Panc1 (cell line): ENCODE measurements around the gene GSX2. TPM values are rescaled to one million over a fixed set of nuclear protein-coding genes. Genes with fewer than 3 reads are reported as not detected.

Source experiments
- ATAC-seq: fragments of 200-7000 bp; cut with Tn5 transposase; 2 replicates; pipeline ENCODE4 v1.9.1; 2020; ENCODE audit warnings: mild to moderate bottlenecking, moderate library complexity
- BruUV-seq: library from RNA; stranded (reverse); fragments of 400-500 nt; replicated peaks from 2 replicates; lab custom pipeline; 2021; lab: Mats Ljungman, UMichigan
- CTCF ChIA-PET: fragments of 300-600 bp; sonication (Branson Sonifier 250); formaldehyde crosslinking; loops from one replicate; lab custom pipeline; 2022; ENCODE audit warnings: antibody characterized with exemption; lab: Charles Lee
- POLR2A ChIA-PET: fragments of 300-600 bp; sonication (Branson Sonifier 250); formaldehyde crosslinking; loops from one replicate; lab custom pipeline; 2022; ENCODE audit warnings: antibody characterized with exemption; lab: Charles Lee
- DNase-seq: peaks from one replicate; pipeline ENCODE4 v3.0.0-alpha.2; 2010; ENCODE audit warnings: low read depth, low spot score
- H3K27ac ChIP-seq: 2 replicates; pipeline ENCODE4 v1.5.1; 2011; ENCODE audit warnings: mild to moderate bottlenecking, low read length, inconsistent platforms
- H3K27me3 ChIP-seq: fragments of 200-500 bp; sonication (Bioruptor generic); 2 replicates; pipeline ENCODE4 v1.6.0; 2014; ENCODE audit warnings: low read length, inconsistent platforms; ENCODE audit not compliant: control insufficient read depth, insufficient read depth
- H3K36me3 ChIP-seq: fragments of 200-500 bp; sonication (Bioruptor generic); 2 replicates; pipeline ENCODE4 v1.5.1; 2014; ENCODE audit warnings: inconsistent platforms, mild to moderate bottlenecking, low read length, moderate library complexity; ENCODE audit not compliant: control insufficient read depth, insufficient read depth
- H3K4me1 ChIP-seq: 2 replicates; pipeline ENCODE4 v1.5.1; 2011; ENCODE audit warnings: inconsistent platforms, mild to moderate bottlenecking, low read length, moderate library complexity; ENCODE audit not compliant: control insufficient read depth, insufficient read depth
- H3K4me3 ChIP-seq, 2 experiments: 2 replicates each; pipeline ENCODE4 v1.5.1; 2011 to 2012; ENCODE audit warnings: low read depth in 2 of 2, low read length in 2 of 2, mild to moderate bottlenecking in 2 of 2, inconsistent platforms in 1 of 2, moderate library complexity in 1 of 2
- H3K9me3 ChIP-seq: fragments of 200-500 bp; sonication (Bioruptor generic); 2 replicates; pipeline ENCODE4 v1.5.1; 2014; ENCODE audit warnings: low read depth, mild to moderate bottlenecking, inconsistent platforms, low read length, moderate library complexity; ENCODE audit not compliant: control insufficient read depth, insufficient read depth
- POLR2AphosphoS5 ChIP-seq: IDR thresholded peaks from 2 replicates; pipeline ENCODE4 v1.6.1; 2012; ENCODE audit warnings: mild to moderate bottlenecking, low read depth, low read length, moderate library complexity
- REST ChIP-seq, 2 experiments: IDR thresholded peaks; 2 replicates each; pipeline ENCODE4 v1.6.1; 2011 to 2012; ENCODE audit warnings: low read depth in 2 of 2, control low read depth in 1 of 2, low read length in 1 of 2, mild to moderate bottlenecking in 1 of 2, moderate library complexity in 1 of 2; ENCODE audit not compliant: insufficient read depth in 1 of 2
- SIN3A ChIP-seq: IDR thresholded peaks from 2 replicates; pipeline ENCODE4 v1.6.1; 2012; ENCODE audit warnings: low read depth, mild to moderate bottlenecking, low read length, moderate library complexity, borderline replicate concordance; ENCODE audit not compliant: insufficient read depth
- TCF7L2 ChIP-seq: IDR thresholded peaks from 2 replicates; pipeline ENCODE4 v1.6.1; 2011; ENCODE audit warnings: mild to moderate bottlenecking, low read depth, low read length, inconsistent platforms
- in situ Hi-C: cut with HindIII; loops from 2 replicates; pipeline ENCODE4 v1.10.0; 2016; ENCODE audit warnings: low sequenced_read_pairs, low pct_unique_long_range_greater_than_20kb
- intact Hi-C: fragments of 100-400 bp; cut with micrococcal nuclease; formaldehyde crosslinking; loops from one replicate; pipeline ENCODE4 v1.10.0; 2022; ENCODE audit not compliant: unreplicated experiment
- total RNA-seq: library from RNA; stranded (reverse); gene quantifications from one replicate; pipeline ENCODE4 v1.2.1, GENCODE V29; 2021; ENCODE audit not compliant: unreplicated experiment
- TF ChIP-seq, protein P1 (sequence below): fragments of 450-650 bp; IDR thresholded peaks from 2 replicates; pipeline ENCODE4 v1.5.1; 2017; ENCODE audit warnings: mild to moderate bottlenecking

GSX2 gene
- total RNA-seq, 1 experiment from 2014 or later, result not detected

GRCh38 chr4:54054501-54054900 lies 45.5 kb upstream of the GSX2 start:
- Histone ChIP-seq H3K4me3 (no peak overlapping the region), H3K9me3 (no peaks in the 10 kb centered on the region), H3K4me1 (peaks cover 9% of the 10 kb centered on the region; the same call in 1 of the 2 replicates), H3K27me3 (no peaks in the 10 kb centered on the region), H3K27ac (no peak overlapping the region), H3K36me3 (no peaks in the 10 kb centered on the region; the same call in 1 of the 2 replicates)
- ATAC-seq, result no peak
- intact Hi-C loops (no loop called here), in situ Hi-C loops (no loop called here)
- BruUV-seq, result no TSS peak
- no peak for DNase-seq
- no peak for TF ChIP-seq REST (IDR thresholded peaks at IDR 0.05; ENCODE audit: insufficient read depth in 1 of 2, low read depth in 2 of 2, low read length in 1 of 2)
- POLR2A ChIA-PET, result no interaction called here
- CTCF ChIA-PET, result no interaction called here

DNA sequence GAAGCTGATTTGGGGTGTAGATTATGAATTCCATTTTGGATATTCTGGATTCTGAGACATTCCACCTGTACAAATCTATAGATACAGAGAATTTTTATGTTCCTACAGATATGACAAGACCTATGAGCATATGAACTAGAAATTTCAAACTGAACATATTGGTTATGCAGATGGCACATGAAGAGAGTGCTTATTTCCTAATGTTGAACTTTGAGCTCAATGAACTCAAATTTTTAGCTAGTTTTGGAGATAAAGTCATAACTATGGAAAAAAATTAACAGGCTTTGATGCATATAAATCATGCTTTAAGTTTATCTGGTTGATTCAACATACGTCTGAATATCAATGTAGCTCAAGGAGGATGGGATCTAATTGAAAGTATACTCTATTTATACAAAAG lies 44.5 kb upstream of the GSX2 start:
- ATAC-seq (no peak), DNase-seq (no peak)
- CTCF ChIA-PET, result no interaction called here
- intact Hi-C loops (no loop called here), in situ Hi-C loops (no loop called here)
- TF ChIP-seq REST (IDR thresholded peaks at IDR 0.05; ENCODE audit: insufficient read depth in 1 of 2, low read depth in 2 of 2, low read length in 1 of 2), result no peak
- TF ChIP-seq SIN3A, result no peak
- TF ChIP-seq, protein P1, sequence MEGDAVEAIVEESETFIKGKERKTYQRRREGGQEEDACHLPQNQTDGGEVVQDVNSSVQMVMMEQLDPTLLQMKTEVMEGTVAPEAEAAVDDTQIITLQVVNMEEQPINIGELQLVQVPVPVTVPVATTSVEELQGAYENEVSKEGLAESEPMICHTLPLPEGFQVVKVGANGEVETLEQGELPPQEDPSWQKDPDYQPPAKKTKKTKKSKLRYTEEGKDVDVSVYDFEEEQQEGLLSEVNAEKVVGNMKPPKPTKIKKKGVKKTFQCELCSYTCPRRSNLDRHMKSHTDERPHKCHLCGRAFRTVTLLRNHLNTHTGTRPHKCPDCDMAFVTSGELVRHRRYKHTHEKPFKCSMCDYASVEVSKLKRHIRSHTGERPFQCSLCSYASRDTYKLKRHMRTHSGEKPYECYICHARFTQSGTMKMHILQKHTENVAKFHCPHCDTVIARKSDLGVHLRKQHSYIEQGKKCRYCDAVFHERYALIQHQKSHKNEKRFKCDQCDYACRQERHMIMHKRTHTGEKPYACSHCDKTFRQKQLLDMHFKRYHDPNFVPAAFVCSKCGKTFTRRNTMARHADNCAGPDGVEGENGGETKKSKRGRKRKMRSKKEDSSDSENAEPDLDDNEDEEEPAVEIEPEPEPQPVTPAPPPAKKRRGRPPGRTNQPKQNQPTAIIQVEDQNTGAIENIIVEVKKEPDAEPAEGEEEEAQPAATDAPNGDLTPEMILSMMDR, result no peak
- no peak for TF ChIP-seq POLR2AphosphoS5
- TF ChIP-seq TCF7L2, result no peak
- Histone ChIP-seq H3K27ac (no peak overlapping the region), H3K9me3 (no peaks in the 10 kb centered on the region), H3K36me3 (no peaks in the 10 kb centered on the region; the same call in 1 of the 2 replicates), H3K4me1 (peaks cover 8% of the 10 kb centered on the region), H3K27me3 (no peaks in the 10 kb centered on the region), H3K4me3 (no peak overlapping the region)
- POLR2A ChIA-PET, result no interaction called here
- no TSS peak for BruUV-seq
